HG03066 (cell line): ENCODE data around the gene PAK3.
A peak's percentile ranks its signal among the peaks of the same experiment; 100 is the strongest.

Source experiments
- ATAC-seq: cut with Tn5 transposase; IDR thresholded peaks from one replicate; pipeline ENCODE4 v1.9.1; 2021; ENCODE audit warnings: low read depth; ENCODE audit not compliant: unreplicated experiment

PAK3 gene

GRCh38 chrX:111095974-111096895 lies at the start of gene PAK3:
PAK3 (plus strand) TSS chrX:111096191; CDS start chrX:111123104, 26,913 bp downstream.
- no peak for ATAC-seq

- no peak for ATAC-seq
These were observed 48.4 kb upstream of the PAK3 start for GRCh38 chrX:111047575-111047974.

DNA sequence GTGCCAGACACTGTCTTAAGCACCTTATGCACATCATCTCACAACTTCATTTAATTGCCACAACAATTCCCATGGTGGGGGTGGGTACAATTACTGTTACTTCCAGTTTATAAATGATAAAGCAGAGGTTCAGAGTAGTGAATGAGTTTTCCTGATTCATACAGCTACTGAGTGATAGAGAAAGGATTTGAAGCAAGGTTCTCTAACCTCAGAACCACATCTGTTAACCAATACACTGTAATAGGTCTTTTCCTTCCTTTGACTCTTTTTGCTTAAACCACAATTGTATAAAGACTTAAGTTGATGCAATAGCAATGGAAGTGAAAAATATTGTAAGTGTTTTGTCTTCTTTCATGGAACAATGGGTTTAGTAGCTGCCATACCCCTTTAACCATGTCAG lies 43.5 kb upstream of the PAK3 start:
- no peak for ATAC-seq

DNA sequence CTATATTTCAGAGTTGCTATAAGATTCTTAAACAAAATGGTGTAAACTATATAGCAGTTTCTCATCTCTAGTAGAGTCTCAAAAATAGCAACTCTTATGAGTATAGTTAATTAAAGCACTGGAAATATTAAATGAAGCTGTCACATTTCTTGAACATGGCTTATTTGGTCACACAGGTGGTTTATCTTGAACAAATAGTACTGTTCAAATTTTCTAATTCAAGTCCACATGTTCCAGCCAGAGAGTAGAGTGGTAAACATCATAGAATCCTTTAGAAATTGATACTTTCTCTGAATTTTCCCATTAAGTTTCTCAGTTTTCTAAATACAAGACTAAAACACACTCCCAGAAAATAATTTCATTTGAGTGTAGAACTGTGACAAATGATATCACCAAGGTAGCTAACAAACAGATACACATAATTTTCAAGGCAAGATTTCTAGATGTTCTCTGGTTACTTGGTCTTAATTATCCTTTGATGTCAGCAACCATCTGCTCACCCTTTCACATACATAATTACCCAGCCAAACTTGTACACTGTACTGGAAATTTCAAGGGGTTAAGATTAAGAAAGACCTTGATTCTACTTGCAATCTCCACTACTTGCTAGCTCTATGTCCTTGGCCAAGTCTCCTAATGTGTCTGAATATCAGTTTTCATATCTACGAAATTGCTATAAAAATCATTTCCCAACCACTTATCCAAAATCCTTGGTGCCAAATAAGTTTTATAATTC lies 24.3 kb upstream of the PAK3 start:
- no peak for ATAC-seq

DNA sequence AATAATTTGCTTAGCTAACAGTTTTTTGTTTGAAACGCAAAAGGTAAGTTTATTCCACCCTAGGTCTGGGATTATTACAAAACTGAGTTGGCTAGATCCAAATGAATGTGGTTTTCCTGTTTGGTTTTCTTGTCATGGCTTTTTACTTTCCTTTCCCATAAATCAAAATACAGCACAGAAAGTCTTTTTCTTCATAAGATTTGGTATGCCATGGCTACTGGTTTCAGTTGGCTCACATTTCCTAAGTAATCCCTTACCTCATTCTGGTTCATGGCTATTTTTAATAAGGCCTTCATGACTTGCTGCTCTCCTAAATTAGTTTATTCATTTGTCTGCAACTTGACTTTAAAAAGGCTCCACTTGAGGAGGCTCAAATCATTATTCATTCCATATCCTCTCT lies 12.9 kb upstream of the PAK3 start:
- no peak for ATAC-seq

- ATAC-seq = no peak
These were observed 9.4 kb upstream of the PAK3 start for GRCh38 chrX:111086591-111087006.

DNA sequence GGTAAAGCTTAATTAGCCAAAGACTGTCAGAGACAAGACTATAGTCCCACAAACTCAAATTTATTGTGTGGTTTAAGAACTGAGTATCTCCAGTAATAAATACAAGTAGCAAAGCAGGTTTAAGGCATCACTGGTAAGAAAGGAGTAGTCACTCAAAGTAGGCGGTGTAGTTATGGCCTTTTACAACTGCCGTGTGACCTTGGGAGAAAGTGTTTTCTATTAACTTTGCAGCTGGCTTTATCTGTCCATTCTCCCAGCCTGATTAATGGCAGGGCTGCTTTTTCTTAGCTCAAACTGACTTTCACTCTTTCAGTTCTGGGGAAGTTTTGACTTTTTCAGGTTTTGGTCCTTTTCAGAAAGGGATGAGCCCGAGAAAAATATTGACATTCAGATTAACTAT lies 7.4 kb upstream of the PAK3 start:
- no peak for ATAC-seq

GRCh38 chrX:111090458-111090857 lies 5.5 kb upstream of the PAK3 start:
- no peak for ATAC-seq

DNA sequence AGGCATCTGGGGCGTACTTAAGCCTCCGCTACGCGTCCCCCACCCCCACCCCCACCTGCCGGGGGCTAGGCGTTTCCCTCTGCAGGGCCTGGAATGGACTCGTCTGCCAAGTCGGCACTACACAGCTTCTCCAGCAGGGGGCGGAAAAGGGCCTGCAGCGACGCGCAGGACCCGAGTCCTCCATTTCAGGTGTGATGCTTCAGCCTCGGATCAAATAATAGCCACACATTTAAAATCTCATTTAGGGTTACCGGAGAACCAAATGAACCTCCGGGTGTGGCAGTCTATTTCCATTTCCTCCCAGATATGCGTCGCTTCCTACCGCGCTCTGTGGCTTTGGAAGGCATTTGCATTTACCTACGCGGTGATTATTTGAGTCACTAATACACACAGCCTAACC lies 2.9 kb downstream of the PAK3 start:
- peak; percentile 71 for ATAC-seq

DNA sequence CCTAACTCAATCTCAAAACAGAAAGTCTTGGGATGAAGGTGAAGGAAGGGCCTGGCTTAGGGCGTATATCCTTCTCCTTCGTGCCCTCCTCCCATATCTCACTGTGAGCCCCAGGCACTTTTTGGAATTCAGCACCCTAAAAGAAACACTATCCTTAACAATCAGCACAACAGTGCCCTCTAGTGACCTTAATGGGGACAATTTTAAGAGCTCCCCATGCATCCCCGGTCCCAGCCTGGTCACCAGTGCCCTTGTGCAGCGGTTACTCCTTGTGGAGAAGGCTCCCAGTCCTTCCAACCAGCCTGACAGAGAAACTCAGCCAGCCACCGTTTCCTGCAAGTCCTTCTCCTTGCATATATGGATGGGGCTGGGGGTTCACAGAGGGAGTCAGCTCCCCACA lies 4.2 kb downstream of the PAK3 start:
- ATAC-seq = no peak

DNA sequence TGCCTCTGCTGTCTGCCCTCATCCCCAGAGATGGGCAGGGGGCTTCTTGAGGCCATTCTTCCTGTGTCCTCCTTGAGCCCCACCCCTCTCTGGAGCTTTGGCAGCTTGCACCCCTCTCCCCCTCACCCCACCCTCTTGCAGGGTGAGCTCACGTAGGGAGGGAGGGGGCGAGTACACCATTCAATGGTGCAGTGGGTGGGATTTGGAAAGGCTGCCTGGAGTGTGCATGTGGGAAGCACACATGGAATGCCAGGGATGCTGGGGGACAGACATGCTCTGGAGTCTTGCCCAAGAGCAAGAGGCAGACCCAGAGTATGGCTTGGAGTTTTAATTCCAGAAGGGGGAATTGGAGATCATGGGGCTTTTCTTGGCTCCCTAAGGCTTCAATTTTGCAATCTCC lies 5.6 kb downstream of the PAK3 start:
- no peak for ATAC-seq

DNA sequence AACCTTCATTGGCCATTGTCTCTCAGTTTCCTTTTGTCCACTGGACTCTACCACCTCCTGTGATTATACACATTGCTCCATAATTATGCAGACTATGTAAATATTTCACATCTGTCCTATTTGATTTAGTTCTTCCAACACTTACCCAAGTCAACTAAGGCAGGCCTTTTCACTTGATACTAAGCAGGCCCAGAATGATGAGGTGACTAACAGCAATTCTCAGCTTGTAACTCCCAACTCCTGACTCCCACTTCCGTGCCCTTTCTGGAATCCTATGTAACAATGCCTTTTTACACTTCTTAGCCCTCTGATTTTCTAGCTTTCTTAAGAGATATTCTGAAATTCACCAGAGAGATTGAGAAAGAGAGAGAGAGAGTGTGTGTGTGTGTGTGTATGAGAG lies 6.6 kb downstream of the PAK3 start:
- ATAC-seq = no peak

GRCh38 chrX:111103246-111103645 lies 7.3 kb downstream of the PAK3 start:
- ATAC-seq = no peak

GRCh38 chrX:111110098-111110775 lies 14.2 kb downstream of the PAK3 start:
- no peak for ATAC-seq

GRCh38 chrX:111114806-111115205 lies 18.8 kb downstream of the PAK3 start:
- no peak for ATAC-seq

GRCh38 chrX:111116666-111117065 lies 20.7 kb downstream of the PAK3 start:
- ATAC-seq = no peak

DNA sequence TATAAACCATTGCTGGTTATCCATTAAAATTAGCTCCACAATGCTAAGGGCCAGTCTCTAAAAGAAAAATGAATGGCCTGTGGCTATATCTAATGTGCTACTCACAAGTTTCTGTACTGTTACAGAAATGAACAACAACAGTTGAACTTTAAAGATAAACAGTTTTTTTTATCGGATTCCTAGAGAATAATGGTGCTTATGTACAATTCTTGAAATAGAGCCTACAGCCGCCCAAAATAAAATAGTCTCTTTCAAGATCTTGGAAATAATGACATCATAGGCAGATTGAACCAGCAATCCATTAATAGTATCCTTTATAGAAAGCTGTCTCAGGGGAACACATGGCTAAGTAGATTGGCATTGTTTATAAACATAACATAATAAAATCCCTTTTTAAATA lies 23.4 kb downstream of the PAK3 start:
- ATAC-seq = no peak

DNA sequence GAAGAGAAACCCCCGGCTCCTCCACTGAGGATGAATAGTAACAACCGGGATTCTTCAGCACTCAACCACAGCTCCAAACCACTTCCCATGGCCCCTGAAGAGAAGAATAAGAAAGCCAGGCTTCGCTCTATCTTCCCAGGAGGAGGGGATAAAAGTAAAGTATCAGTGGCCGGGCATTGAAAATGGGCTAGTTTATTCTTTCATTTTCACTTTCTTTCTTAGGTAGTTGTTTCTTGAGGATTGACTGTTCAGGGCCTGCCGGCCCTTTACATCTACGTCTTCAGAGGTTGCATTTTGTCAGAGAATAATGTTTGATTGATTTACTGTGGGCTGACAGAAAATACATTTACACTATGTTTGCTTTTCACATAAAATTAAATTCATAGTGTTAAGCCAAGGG lies 27.1 kb downstream of the PAK3 start:
- ATAC-seq = no peak

- ATAC-seq = no peak
These were observed 27.7 kb downstream of the PAK3 start for GRCh38 chrX:111123606-111124179.

DNA sequence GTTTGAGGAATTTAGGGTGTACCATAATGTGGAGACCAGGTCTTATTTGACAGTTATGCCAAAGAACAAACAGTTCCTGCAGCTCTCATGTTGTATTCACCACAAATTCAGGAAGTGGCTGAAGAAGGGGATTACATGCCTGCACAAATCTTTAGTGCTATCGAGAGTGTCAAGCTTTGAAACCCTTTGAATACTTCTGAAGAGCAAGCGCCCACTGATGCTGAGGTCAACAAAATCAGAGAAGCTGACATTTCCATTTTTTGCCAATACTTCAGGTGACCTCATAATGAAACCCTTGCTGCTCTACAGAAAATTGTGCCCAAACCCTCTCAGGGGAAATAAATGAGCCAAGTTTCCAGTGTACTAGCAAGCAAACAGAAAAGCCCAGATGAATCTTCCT lies 28.4 kb downstream of the PAK3 start:
- ATAC-seq = no peak

DNA sequence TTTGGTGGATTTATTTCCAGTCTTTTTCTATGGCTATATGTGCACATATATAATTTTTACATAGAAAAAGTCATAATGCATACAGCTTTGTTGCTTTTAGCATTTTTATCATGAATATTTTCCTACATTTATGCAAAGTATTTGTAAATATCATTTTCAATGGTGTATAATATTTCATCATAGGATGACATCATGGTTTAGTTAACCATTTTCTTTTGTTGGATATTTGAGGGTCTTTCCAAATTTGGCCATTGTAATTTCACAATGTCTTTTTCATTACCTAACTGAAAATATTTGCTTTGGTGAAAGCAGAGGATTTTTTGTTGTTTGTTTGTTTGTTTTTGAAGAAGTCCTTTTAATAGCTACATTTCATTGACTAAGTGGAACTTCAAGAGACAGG lies 31.0 kb downstream of the PAK3 start:
- ATAC-seq = no peak
